HG02970 (cell line): ENCODE measurements around the gene MAGI1.

Experiments used
- ATAC-seq: cut with Tn5 transposase; IDR thresholded peaks from one replicate; pipeline ENCODE4 v1.9.1; 2021; ENCODE audit warnings: mild to moderate bottlenecking, moderate library complexity, moderate number of reproducible peaks; ENCODE audit not compliant: unreplicated experiment, low FRiP score

The MAGI1 gene

DNA sequence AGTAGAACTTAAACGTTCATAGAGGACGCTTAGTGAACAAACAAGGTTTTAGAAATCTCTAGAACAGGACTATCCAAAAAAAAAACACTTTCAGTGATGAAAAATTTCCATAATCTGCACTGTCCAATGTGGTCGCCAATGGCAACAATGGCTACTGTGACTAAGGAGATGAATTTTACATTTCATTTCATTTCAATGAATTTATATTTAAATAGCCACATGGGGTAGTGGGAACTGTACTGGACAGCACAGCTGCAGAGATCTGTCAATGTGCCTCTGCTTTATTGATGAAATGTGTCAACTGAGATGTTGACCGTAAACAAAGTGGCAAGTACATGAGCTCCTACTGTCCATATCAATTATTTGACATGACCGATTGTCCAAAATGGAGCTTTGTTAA, 222.5 kb downstream of the MAGI1 start:
- ATAC-seq, result no peak

DNA sequence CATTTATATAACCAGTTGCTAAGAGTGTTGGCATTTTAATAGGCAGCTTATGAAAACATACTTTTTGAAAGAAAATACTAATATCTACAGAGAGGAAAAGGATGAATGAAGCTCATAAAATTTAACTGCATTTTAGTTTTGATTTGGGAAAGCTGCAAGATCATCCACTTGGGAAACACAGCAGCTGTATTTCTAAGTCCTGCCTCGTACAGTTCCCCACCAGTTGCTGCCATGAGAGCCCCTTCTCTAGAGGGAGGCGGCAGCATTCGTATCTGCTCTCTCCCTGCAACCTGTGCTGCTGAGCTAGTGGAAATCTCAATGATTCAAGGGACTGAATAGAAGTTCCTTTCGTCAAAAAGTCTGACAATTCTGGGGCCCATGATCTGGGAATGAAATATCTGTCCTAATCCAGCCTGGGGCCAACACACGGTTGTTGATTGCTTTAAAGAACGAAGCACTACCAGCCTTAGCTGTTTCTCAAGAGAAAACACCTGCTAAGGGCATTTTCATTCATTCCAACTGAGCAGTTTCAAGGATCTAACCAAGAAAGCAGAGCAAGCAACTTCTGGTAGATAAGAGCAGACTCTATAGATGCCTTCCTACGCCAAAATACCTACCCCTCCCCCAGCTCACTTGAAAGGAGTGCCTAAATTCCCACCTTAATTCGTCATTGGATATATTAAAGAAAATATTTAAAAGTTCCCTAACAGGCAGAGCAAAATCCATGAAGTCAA, 223.7 kb downstream of the MAGI1 start:
- ATAC-seq, result no peak

DNA sequence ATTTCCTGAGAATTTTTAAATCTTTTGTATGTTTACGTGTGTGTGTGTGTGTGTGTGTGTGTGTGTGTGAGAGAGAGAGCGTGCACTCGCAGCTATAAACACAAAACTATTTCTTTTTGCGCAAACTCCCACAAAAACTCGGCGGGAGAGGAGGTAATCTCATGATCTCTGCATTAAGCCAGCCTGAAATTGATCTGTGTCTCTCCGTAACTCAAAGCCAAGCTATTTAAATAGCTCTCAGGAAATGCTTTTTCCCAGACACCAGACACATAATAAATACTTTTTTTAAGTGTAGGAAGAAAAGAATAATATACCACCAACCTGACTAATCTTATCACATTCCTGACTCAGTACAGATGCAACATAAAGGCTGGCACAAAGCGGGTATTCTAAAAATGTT, 226.8 kb downstream of the MAGI1 start:
- no peak for ATAC-seq

DNA sequence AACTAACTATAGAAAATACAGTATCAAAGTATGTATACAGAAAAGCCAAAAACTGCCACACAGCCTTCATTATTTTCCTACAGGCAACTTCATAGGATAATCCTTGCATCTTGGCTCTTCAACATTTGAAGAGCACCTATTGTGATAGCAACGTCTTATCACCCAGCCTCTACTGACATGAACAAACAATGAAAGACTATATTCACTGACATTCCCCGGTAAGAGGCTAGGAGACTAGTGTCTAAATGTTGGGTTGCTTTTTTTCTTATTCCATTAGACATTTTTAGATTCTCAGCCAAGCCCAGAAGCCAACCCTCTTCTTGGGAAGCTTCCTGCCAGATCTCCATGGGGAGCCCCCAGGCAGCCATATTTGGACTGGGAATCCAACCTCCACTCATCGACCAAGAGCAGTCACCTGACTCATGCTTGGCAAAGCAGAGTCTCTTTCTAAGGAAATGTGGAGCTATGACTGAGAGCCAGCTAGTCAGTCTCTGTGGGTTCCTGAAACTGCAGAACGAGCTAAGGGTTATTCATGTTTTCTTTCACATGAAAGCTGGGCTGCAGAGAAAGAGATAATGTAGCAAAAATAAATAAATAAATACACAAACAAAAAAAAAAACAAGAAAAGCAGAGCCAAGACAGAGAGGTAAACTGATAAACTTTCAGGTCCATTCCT, 227.5 kb downstream of the MAGI1 start:
- ATAC-seq, result no peak

DNA sequence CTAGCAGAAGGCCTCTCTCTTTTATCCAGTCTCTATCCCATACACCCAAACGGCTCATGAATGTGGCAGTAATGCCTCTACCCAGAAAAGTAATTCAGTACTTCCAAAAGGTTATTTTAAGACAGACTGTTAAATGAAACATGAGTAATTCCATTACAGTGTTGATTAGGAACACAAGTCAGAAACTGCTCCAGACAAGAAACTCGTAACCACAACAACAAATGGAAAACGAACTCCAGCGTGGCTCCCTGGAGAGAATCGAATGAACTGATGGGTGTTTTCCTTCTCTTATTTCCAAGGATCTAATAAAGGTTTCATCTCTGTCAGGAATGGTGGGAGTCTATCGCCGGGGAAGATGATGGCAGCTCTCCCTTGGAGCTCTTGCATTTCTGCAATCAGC, 228.4 kb downstream of the MAGI1 start:
- no peak for ATAC-seq

DNA sequence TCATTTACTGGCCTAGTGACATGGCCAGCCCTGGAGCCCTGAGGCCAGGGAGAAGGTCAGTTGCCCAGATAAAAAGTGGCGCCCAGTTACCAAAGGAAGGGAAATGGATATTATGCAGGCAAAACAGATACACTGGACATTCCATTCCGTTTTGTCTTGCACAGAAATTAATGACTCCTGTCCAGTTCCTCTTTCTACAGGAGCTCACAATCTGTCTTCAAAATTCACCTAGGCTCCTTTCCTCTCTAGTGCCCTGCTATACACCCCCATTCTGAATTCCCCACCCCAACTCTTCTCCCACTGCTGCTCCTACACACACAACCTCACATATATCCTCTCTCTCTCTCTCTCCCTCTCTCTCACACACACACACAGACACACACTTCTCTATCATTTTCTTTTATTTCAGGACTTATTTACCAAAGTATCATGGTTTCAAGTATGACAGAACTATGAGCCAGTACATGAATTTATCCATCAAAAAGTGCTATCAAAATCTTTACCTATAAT, 229.0 kb downstream of the MAGI1 start:
- no peak for ATAC-seq

DNA sequence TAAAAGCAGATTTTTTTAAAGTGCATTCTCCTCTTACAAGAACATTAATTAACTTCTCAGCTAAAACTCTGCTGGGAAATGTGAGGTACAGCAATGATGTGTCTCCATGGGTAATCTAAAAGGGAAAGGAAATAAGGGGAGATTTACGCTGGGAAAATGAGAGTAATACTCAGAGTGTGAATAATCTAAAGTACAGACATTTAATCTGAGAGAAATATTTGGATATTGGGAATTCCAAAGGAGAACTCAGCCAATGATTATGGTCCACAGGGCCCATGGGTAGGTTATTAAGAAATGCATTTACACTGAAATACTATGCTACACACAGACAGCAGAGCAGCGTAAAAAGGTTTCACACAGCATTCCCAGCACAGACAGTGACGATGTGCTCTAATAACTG, 229.9 kb downstream of the MAGI1 start:
- ATAC-seq, result no peak

DNA sequence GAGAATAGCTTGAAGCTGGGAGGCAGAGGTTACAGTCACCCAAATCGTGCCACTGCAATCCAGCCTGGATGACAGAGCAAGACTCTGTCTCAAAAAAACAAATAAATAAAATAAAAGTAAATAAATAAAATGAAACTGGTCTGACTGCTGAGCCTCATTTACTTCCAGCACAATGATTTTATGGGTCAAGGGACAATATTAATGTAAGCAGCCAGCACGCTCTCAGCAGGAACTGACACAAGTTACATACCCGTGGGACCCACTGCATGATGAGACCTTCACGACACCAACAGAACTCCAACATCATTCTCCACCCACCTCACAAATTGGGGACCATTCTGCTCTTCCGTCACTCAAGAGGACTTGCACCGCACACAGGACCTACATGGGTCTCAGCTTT, 230.3 kb downstream of the MAGI1 start:
- no peak for ATAC-seq

DNA sequence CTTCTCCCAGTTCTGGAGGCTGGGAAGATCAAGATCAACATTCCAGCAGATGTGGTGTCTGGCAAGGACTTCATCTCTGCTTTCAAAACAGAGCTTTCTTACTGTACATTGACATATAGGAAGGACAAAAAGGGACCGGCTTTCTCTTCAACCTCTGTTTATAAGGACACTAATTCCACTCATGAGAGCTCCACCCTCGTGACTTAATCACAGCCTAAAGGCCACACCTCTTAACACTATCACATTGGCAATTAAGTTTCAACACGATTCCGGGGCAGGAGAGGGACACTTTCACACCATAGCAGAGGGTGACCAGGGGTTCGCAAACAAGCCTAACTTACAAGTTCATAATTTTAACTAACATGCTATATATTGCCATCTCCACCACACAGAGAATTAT, 231.5 kb downstream of the MAGI1 start:
- ATAC-seq, result no peak

DNA sequence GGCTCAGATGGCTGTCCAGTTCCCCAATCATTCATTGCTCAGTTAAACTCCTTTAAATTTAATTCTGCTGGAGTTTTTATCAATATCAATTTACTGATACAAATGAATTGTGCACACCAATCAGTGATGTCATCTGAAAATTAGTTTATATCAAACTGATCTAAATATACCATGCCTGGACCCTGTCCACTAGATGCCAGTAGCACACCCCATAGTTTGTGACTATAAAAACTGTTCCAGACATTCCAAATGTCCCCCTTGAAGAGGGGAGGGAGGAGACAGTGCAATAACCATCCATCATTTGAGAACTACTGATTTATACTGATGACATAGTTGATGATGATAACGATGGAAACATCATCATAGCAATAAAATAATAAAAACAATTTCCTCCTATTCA, 232.1 kb downstream of the MAGI1 start:
- no peak for ATAC-seq

DNA sequence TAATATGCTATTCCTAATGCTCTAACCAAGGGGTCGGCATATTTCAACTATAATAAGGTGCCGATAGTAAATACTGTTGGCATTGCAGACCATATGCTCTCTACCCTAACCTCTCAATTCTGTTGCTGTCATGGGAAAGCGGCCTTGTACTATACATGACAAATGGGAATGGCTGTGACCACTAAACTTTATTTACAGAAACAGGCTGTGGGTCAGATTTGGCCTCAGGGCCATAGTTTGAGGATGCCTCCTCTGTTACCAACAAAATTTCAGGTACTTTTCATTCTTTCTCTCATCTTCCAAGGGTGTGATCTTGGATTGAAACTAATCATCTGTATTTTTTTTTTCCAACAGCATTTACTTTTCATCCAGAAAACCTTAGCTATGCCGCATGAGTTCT, 242.0 kb downstream of the MAGI1 start:
- no peak for ATAC-seq

DNA sequence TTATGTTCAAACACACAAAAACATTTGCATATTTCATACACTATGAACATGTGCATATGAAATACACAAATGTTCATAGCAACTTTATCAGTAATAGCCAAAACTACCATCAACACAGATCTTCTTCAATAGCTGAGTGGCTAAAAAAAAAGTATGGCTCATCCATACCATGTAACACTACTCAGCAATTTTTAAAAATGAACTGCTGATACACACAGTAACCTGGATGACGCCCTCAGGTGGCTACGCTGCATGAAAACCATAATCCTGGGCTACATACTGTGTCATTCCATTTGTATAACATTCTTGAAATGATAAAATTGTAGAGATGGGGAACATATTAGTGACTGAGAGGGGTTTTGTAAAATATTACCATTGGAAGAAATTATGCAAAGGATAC, 243.6 kb downstream of the MAGI1 start:
- ATAC-seq, result no peak

DNA sequence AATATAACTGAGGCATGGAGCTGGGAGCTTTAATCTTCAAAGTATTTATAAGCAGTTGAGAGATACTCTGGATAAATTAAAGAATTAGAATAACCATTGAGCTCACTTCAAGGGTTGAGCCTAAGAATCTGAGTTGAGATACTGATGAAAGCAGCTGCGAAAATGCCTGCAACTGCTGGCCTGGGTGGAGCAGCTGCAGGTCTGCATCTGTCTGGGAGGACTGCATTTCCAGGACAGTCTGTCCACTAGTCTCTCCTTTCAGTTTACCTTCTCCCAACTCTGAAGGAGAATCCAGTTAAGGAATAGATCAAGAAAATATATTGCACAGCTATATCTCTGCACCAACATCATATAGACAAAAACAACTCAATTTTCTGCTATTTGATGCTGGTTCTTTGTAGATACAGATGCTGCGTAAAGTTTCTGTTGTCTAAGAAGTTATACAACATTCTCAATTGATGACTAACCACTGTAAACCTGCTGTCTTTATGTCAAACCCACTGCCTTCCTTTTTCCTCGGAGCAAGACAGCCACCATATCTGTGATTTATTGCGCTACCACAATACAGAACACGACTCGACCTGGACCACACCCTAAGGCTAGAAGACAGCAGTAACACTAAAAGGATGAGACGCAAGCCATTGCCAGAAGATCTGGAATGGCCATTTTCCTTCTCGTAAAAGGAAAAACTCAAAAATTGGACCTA, 245.1 kb downstream of the MAGI1 start:
- no peak for ATAC-seq

DNA sequence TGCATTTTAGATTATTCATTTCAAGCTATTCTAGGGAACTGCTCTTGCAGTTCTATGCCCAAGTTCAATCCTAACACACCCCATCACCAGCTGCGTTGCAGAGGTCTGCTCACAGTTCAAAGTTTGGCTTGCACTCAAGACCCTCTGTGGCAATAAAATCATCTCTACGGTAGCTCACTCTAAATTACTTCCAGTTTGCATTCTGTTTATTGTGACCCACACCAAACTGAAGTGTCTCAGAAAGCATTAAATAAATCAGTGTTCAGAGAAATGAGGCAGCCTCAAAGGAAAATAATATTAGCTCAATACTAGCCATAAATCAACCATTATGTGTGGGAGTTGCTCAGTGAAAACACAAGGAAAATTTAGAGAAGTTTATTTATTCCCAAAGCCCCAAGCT, 250.3 kb downstream of the MAGI1 start:
- no peak for ATAC-seq

DNA sequence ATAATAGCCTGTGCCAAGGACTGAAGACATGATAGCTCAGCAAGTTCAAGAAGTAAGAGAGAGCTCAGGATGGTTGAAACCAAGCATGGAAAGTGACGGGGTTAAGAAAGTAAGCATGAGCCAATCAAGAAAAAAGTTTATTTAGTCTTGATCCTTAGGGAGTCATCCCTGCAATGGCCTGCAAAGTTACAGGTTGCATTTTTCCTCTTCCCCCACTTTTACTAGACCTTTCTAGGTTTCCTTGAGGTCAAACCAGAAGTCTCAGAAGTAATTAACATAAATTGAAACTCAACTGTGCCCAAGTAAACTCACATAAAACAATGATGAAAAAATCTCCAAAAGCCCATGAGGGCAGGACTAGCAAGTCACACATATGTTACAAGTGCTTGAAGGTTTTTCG, 250.9 kb downstream of the MAGI1 start:
- ATAC-seq, result no peak

DNA sequence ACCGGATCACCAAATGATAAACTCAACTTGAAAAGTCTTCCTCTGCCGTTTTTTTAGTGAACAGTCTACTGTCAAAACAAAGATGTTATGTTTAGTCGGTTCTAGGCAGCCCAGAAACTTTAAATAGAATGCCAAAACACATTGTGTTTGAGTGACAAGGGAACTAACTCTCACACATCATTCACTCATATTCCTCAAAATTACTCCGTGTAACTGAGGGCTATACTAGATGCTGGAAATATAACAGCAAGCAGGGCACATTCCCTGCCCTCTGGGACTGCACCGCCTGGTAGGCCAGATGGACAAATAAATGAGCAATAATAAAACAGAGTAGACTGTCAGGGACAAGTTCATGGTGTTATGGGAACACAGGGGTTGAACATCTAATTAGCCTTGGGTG, 251.4 kb downstream of the MAGI1 start:
- no peak for ATAC-seq

DNA sequence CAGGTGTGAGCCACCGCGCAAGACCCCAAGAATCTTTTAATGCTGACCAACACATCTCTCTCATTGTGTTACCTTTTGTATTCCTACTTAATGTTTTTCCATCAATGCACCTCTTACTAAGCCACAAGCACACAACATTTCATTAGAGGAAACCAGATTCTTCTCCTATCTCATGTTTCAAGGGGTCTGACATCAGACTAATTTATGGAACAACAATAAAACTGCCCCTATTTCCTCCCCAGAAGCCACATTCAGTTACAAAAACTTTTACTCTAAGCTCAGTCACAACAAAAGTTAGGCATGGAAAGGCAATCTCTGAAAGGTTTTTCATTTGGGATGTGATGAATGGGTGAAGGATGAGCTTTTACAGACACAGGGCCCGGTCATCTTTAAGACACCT, 251.8 kb downstream of the MAGI1 start:
- no peak for ATAC-seq

DNA sequence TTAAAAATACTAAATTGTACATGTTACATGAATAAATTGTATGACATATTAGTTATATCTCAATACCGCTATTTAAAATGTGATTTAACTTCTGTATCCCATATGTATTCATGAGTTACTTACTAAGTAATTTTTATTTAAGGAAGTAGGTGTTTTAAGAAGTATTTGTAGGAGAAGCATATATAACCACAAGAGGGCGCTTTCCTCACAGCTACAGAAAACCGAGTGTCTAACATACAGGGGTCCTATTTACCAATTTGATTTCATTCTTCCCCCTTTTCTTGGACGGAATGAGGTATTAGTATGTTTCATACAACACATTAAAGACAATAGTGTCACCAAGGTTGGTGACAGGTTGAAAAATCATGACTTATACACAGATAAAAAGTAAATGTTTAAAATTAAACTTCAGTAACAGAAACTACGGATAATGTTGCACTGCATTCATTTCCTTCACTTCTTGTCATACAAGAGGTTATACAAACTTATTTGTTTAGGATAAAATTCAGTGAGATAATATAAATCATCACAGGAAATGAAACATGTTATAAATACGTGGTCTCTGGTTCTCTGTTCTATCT, 253.6 kb downstream of the MAGI1 start:
- ATAC-seq, result no peak

DNA sequence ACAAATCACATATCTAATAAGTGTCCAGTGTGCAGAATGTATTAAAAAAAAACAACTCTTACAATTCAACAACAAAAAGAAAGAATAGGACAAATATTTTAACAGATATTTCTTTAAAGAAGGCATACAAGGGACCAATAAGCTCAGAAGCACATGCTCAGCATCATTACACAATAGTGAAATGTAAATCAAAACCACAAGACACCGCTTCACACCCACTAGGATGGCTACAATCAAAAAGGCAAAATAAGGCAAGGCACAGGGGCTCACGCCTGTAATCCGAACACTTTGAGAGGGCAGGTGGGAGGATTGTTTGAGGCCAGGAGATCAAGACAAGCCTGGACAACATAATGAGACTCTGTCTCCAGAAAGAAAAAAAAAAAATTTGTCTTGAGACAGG, 255.6 kb downstream of the MAGI1 start:
- no peak for ATAC-seq

DNA sequence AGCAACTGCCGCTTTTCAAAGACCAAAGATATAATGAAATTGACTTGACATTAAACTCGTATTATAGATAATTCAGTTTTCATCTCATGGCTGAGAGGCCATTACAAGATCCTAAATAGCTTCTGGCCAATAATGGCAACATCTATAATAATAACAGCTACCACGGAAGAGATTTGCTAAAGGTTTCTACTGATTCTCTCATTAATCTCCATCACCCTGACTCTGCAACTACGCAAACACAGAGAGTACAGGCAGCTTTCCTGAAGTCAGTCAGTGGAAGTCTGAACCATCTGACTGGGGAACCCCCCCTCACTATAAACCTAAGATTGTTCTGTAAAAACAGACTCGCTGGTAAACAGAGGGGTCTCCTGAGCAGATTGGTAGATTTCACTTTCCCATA, 257.1 kb downstream of the MAGI1 start:
- no peak for ATAC-seq

DNA sequence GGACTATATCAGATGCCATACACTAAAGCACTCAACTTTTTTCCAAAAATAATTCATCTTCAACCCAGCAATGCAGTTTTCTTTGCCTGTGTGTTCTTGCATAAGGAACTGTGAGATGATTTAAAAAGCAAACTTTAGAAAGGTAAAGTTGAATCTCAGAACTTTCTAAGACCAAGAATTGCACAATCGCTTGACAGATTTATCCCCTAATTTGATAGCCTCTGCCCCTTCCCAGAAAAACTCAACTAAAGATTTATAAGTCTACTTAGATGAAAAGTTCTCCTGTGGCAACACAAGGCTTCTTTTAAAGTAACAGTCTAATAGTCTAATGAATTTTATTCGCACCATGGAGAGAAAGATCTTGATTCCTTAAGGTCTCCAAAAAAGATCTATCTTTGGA, 259.3 kb downstream of the MAGI1 start:
- ATAC-seq, result no peak
